SK-N-SH treated with all-trans-retinoic acid at 6 μM for 48 hours (cell line): ENCODE measurements around the gene SPAG7.

Experiments
- ATAC-seq: fragments of 200-7000 bp; cut with Tn5 transposase; 3 replicates; pipeline ENCODE4 v1.9.1; 2020; ENCODE audit warnings: mild to moderate bottlenecking, moderate library complexity
- ARNTL ChIP-seq: fragments of 450-650 bp; formaldehyde crosslinking; IDR thresholded peaks from 2 replicates; pipeline ENCODE4 v1.5.0; 2020; ENCODE audit warnings: low read depth, mild to moderate bottlenecking, moderate library complexity, borderline replicate concordance
- BACH2 ChIP-seq: fragments of 250-450 bp; sonication (Bioruptor Pico); IDR thresholded peaks from 2 replicates; pipeline ENCODE4 v1.9.0; 2021; ENCODE audit warnings: mild to moderate bottlenecking, borderline replicate concordance
- CSDC2 ChIP-seq: fragments of 250-450 bp; sonication (Bioruptor Pico); IDR thresholded peaks from 2 replicates; pipeline ENCODE4 v1.5.0; 2020; ENCODE audit warnings: mild to moderate bottlenecking, moderate library complexity
- CSRNP3 ChIP-seq: fragments of 250-450 bp; sonication (Bioruptor Pico); IDR thresholded peaks from 2 replicates; pipeline ENCODE4 v1.5.1; 2021; ENCODE audit warnings: mild to moderate bottlenecking, moderate library complexity
- ESRRG ChIP-seq: fragments of 250-450 bp; sonication (Bioruptor Pico); IDR thresholded peaks from 2 replicates; pipeline ENCODE4 v1.6.1; 2021; ENCODE audit warnings: mild to moderate bottlenecking
- GLIS3 ChIP-seq: fragments of 250-450 bp; sonication (Bioruptor Pico); IDR thresholded peaks from 2 replicates; pipeline ENCODE4 v1.5.0; 2020; ENCODE audit warnings: mild to moderate bottlenecking, moderate library complexity
- ISL1 ChIP-seq: fragments of 250-450 bp; sonication (Bioruptor Pico); IDR thresholded peaks from 2 replicates; pipeline ENCODE4 v2.1.2; 2022; ENCODE audit warnings: mild to moderate bottlenecking, moderate library complexity
- OSR1 ChIP-seq: fragments of 250-450 bp; sonication (Bioruptor Pico); IDR thresholded peaks from 2 replicates; pipeline ENCODE4 v1.8.0; 2022; ENCODE audit warnings: moderate library complexity, mild to moderate bottlenecking, inconsistent platforms
- POU6F1 ChIP-seq: fragments of 250-450 bp; sonication (Bioruptor Pico); IDR thresholded peaks from 2 replicates; pipeline ENCODE4 v1.8.0; 2021; ENCODE audit warnings: low read depth, mild to moderate bottlenecking, moderate library complexity, borderline replicate concordance
- PPARA ChIP-seq: fragments of 250-450 bp; sonication (Bioruptor Pico); IDR thresholded peaks from 2 replicates; pipeline ENCODE4 v1.5.0; 2020; ENCODE audit warnings: mild to moderate bottlenecking, borderline replicate concordance
- SNAI2 ChIP-seq: fragments of 250-450 bp; sonication (Bioruptor Pico); IDR thresholded peaks from 2 replicates; pipeline ENCODE4 v1.5.0; 2020; ENCODE audit warnings: mild to moderate bottlenecking, moderate library complexity
- TCF4 ChIP-seq: fragments of 250-450 bp; sonication (Bioruptor Pico); IDR thresholded peaks from 2 replicates; pipeline ENCODE4 v1.8.0; 2021; ENCODE audit warnings: mild to moderate bottlenecking, moderate library complexity, borderline replicate concordance
- TOX ChIP-seq: fragments of 250-450 bp; sonication (Bioruptor Pico); IDR thresholded peaks from 2 replicates; pipeline ENCODE4 v1.8.0; 2021; ENCODE audit warnings: mild to moderate bottlenecking, moderate library complexity, borderline replicate concordance
- TSHZ2 ChIP-seq: fragments of 250-450 bp; sonication (Bioruptor Pico); IDR thresholded peaks from 2 replicates; pipeline ENCODE4 v1.5.0; 2020; ENCODE audit warnings: mild to moderate bottlenecking, moderate library complexity
- ZC3H10 ChIP-seq: fragments of 250-450 bp; sonication (Bioruptor Pico); IDR thresholded peaks from 2 replicates; pipeline ENCODE4 v1.5.1; 2021; ENCODE audit warnings: mild to moderate bottlenecking, moderate library complexity
- ZFP3 ChIP-seq: fragments of 250-450 bp; sonication (Bioruptor Pico); IDR thresholded peaks from 2 replicates; pipeline ENCODE4 v1.5.0; 2020; ENCODE audit warnings: mild to moderate bottlenecking, moderate library complexity
- ZNF565 ChIP-seq: fragments of 450-650 bp; formaldehyde crosslinking; conservative IDR thresholded peaks from 2 replicates; pipeline ENCODE4 v1.5.0; 2020; ENCODE audit warnings: low read depth, mild to moderate bottlenecking, moderate library complexity
- ZNF70 ChIP-seq: fragments of 450-650 bp; formaldehyde crosslinking; IDR thresholded peaks from 2 replicates; pipeline ENCODE4 v1.5.0; 2020; ENCODE audit warnings: mild to moderate bottlenecking, moderate library complexity
- ZNF8 ChIP-seq: fragments of 450-650 bp; formaldehyde crosslinking; IDR thresholded peaks from 2 replicates; pipeline ENCODE4 v1.5.0; 2020; ENCODE audit warnings: mild to moderate bottlenecking, moderate library complexity
- TF ChIP-seq, protein P1 (sequence below): fragments of 250-450 bp; sonication (Bioruptor Pico); IDR thresholded peaks from 2 replicates; pipeline ENCODE4 v1.8.0; 2020; ENCODE audit warnings: mild to moderate bottlenecking, moderate library complexity, borderline replicate concordance
- TF ChIP-seq, protein P2 (sequence below): fragments of 250-450 bp; sonication (Bioruptor Pico); IDR thresholded peaks from 2 replicates; pipeline ENCODE4 v1.5.1; 2020; ENCODE audit warnings: low read depth, mild to moderate bottlenecking, moderate library complexity

Gene SPAG7

DNA sequence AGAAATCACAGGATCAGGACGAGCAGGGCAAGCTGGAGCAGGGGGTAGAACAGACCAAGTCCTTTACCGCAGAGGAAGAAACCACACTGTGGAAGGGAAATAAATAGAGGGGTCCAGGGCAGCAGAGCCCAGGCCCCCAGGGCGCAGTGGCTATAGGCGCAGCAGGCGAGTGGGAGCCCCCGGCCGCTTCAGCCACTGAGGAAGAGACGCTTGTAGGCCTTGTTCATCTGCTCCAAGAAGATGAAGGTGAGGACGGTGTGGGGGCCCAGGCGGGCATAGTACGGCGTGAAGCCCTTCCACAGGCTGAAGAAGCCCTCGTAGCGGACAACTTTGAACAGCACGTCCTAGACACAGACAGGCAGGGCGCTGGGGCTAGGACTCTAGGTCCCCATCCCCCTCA lies 30.1 kb downstream of the SPAG7 start:
- no peak for ATAC-seq
- TF ChIP-seq BACH2 (CRISPR knock-in tag) (no peak), TOX (CRISPR knock-in tag) (no peak), OSR1 (CRISPR knock-in tag) (no peak), TSHZ2 (CRISPR knock-in tag) (no peak), ZNF70 (CRISPR knock-in tag) (no peak), ARNTL (no peak), ESRRG (CRISPR knock-in tag) (no peak), PPARA (CRISPR knock-in tag) (no peak), GLIS3 (no peak), CSRNP3 (CRISPR knock-in tag) (no peak), ZNF8 (CRISPR knock-in tag) (no peak), TCF4 (CRISPR knock-in tag) (no peak), POU6F1 (CRISPR knock-in tag) (no peak), SNAI2 (CRISPR knock-in tag) (no peak)

GRCh38 chr17:4936436-4936835 lies 31.2 kb downstream of the SPAG7 start:
- ATAC-seq = no peak

More at GRCh38 chr17:4936436-4936835, 31.2 kb downstream of the SPAG7 start:
- TF ChIP-seq SNAI2 (CRISPR knock-in tag) (no peak), ZFP3 (CRISPR knock-in tag) (no peak), ISL1 (CRISPR knock-in tag) (no peak), PPARA (CRISPR knock-in tag) (no peak), ZC3H10 (no peak), CSRNP3 (CRISPR knock-in tag) (no peak), ZNF70 (CRISPR knock-in tag) (no peak), ZNF8 (CRISPR knock-in tag) (no peak), POU6F1 (CRISPR knock-in tag) (no peak), BACH2 (CRISPR knock-in tag) (no peak), TOX (CRISPR knock-in tag) (no peak), ZNF565 (no peak), TSHZ2 (CRISPR knock-in tag) (no peak), OSR1 (CRISPR knock-in tag) (no peak), ESRRG (CRISPR knock-in tag) (no peak), TCF4 (CRISPR knock-in tag) (no peak), GLIS3 (no peak), CSDC2 (CRISPR knock-in tag) (no peak)
- TF ChIP-seq, protein P1, sequence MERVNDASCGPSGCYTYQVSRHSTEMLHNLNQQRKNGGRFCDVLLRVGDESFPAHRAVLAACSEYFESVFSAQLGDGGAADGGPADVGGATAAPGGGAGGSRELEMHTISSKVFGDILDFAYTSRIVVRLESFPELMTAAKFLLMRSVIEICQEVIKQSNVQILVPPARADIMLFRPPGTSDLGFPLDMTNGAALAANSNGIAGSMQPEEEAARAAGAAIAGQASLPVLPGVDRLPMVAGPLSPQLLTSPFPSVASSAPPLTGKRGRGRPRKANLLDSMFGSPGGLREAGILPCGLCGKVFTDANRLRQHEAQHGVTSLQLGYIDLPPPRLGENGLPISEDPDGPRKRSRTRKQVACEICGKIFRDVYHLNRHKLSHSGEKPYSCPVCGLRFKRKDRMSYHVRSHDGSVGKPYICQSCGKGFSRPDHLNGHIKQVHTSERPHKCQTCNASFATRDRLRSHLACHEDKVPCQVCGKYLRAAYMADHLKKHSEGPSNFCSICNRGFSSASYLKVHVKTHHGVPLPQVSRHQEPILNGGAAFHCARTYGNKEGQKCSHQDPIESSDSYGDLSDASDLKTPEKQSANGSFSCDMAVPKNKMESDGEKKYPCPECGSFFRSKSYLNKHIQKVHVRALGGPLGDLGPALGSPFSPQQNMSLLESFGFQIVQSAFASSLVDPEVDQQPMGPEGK (CRISPR knock-in tag) = no peak
- TF ChIP-seq, protein P2, sequence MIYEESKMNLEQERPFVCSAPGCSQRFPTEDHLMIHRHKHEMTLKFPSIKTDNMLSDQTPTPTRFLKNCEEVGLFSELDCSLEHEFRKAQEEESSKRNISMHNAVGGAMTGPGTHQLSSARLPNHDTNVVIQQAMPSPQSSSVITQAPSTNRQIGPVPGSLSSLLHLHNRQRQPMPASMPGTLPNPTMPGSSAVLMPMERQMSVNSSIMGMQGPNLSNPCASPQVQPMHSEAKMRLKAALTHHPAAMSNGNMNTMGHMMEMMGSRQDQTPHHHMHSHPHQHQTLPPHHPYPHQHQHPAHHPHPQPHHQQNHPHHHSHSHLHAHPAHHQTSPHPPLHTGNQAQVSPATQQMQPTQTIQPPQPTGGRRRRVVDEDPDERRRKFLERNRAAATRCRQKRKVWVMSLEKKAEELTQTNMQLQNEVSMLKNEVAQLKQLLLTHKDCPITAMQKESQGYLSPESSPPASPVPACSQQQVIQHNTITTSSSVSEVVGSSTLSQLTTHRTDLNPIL (CRISPR knock-in tag) = no peak
- TF ChIP-seq, all 23 proteins: peak for 0
